ENCODE measurements around the gene TXNDC5.

Gene TXNDC5

GRCh38 chr6:7880718-7881107, 29.9 kb downstream of the TXNDC5 start:
- TF ChIP-seq POLR2A (IDR thresholded peaks at IDR 0.05; ENCODE audit: low read depth, low read length) = no peak
- no peak for DNase-seq (ENCODE audit: insufficient read length, low spot score)
- no peak for FAIRE-seq

- DNase-seq (ENCODE audit: insufficient read length, low spot score) (no peak), FAIRE-seq (no peak)
- no peak for TF ChIP-seq POLR2A (IDR thresholded peaks at IDR 0.05; ENCODE audit: low read depth, low read length)
These were observed 30.4 kb downstream of the TXNDC5 start for GRCh38 chr6:7879980-7880717.

GRCh38 chr6:7879579-7879978, 31.0 kb downstream of the TXNDC5 start:
- TF ChIP-seq POLR2A (IDR thresholded peaks at IDR 0.05; ENCODE audit: low read depth, low read length) = no peak
- DNase-seq (ENCODE audit: insufficient read length, low spot score) = no peak
- FAIRE-seq = no peak

GRCh38 chr6:7879043-7879442, 31.5 kb downstream of the TXNDC5 start:
- FAIRE-seq (no peak), DNase-seq (ENCODE audit: insufficient read length, low spot score) (no peak)
- no peak for TF ChIP-seq POLR2A (IDR thresholded peaks at IDR 0.05; ENCODE audit: low read depth, low read length)

GRCh38 chr6:7878401-7878964, 32.1 kb downstream of the TXNDC5 start:
- FAIRE-seq = no peak
- no peak for DNase-seq (ENCODE audit: insufficient read length, low spot score)
- no peak for TF ChIP-seq POLR2A (IDR thresholded peaks at IDR 0.05; ENCODE audit: low read depth, low read length)

- no peak for TF ChIP-seq POLR2A (IDR thresholded peaks at IDR 0.05; ENCODE audit: low read depth, low read length)
- FAIRE-seq = no peak
- no peak for DNase-seq (ENCODE audit: insufficient read length, low spot score)
These were observed 41.7 kb downstream of the TXNDC5 start for GRCh38 chr6:7868926-7869325.

GRCh38 chr6:7866526-7866925, 44.1 kb downstream of the TXNDC5 start:
- DNase-seq (ENCODE audit: insufficient read length, low spot score) = no peak
- no peak for FAIRE-seq
- no peak for TF ChIP-seq POLR2A (IDR thresholded peaks at IDR 0.05; ENCODE audit: low read depth, low read length)

- DNase-seq (ENCODE audit: insufficient read length, low spot score) (no peak), FAIRE-seq (no peak)
- TF ChIP-seq POLR2A (IDR thresholded peaks at IDR 0.05; ENCODE audit: low read depth, low read length) = no peak
These were observed 44.8 kb downstream of the TXNDC5 start for GRCh38 chr6:7865781-7866180.

- no peak for FAIRE-seq
- DNase-seq (ENCODE audit: insufficient read length, low spot score) = no peak
- TF ChIP-seq POLR2A (IDR thresholded peaks at IDR 0.05; ENCODE audit: low read depth, low read length) = no peak
These were observed 51.0 kb downstream of the TXNDC5 start for GRCh38 chr6:7859591-7859990.

- no peak for TF ChIP-seq POLR2A (IDR thresholded peaks at IDR 0.05; ENCODE audit: low read depth, low read length)
- no peak for FAIRE-seq
These were observed 58.8 kb downstream of the TXNDC5 start for GRCh38 chr6:7851780-7852179.

GRCh38 chr6:7848229-7848628, 62.4 kb downstream of the TXNDC5 start:
- DNase-seq (ENCODE audit: insufficient read length, low spot score) (no peak), FAIRE-seq (no peak)
- no peak for TF ChIP-seq POLR2A (IDR thresholded peaks at IDR 0.05; ENCODE audit: low read depth, low read length)

More at GRCh38 chr6:7851780-7852179, 58.8 kb downstream of the TXNDC5 start:
- DNase-seq (ENCODE audit: insufficient read length, low spot score) = no peak

GRCh38 chr6:7846966-7847818, 63.4 kb downstream of the TXNDC5 start:
- FAIRE-seq (no peak), DNase-seq (ENCODE audit: insufficient read length, low spot score) (no peak)
- no peak for TF ChIP-seq POLR2A (IDR thresholded peaks at IDR 0.05; ENCODE audit: low read depth, low read length)

- FAIRE-seq = no peak
These were observed 68.7 kb downstream of the TXNDC5 start for GRCh38 chr6:7841781-7842468.

More at GRCh38 chr6:7841781-7842468, 68.7 kb downstream of the TXNDC5 start:
- no peak for DNase-seq (ENCODE audit: insufficient read length, low spot score)
- TF ChIP-seq POLR2A (IDR thresholded peaks at IDR 0.05; ENCODE audit: low read depth, low read length) = no peak

Data from H54 (cell line).